GM12878 (cell line): ENCODE measurements around the gene SH3GL2. TPM values are rescaled to one million over a fixed set of nuclear protein-coding genes. Genes with fewer than 3 reads are reported as not detected.

Experiments used
- ATAC-seq: fragments of 200-7000 bp; cut with Tn5 transposase; 3 replicates; pipeline ENCODE4 v1.9.1; 2020; ENCODE audit warnings: mild to moderate bottlenecking, moderate library complexity
- BruUV-seq: library from RNA; stranded (reverse); fragments of 400-500 nt; replicated peaks from 2 replicates; lab custom pipeline; 2021; lab: Mats Ljungman, UMichigan
- CTCF ChIA-PET: fragments of 300-600 bp; sonication (Branson Sonifier 250); formaldehyde crosslinking; extraction: SDS; loops from one replicate; lab custom pipeline; 2021; ENCODE audit warnings: inconsistent platforms; lab: Yijun Ruan, JAX
- POLR2A ChIA-PET: fragments of 350-600 bp; formaldehyde crosslinking; extraction: SDS; loops from one replicate; lab custom pipeline; 2021; ENCODE audit warnings: inconsistent platforms; lab: Charles Lee
- RAD21 ChIA-PET: fragments of 300-600 bp; sonication (Branson Sonifier 250); formaldehyde crosslinking; loops from one replicate; lab custom pipeline; 2023; ENCODE audit warnings: antibody characterized with exemption; ENCODE audit not compliant: unreplicated experiment; lab: Charles Lee
- SMC1A ChIA-PET: fragments of 300-600 bp; sonication (Branson Sonifier 250); formaldehyde crosslinking; loops from one replicate; lab custom pipeline; 2023; ENCODE audit not compliant: unreplicated experiment, uncharacterized antibody; lab: Charles Lee
- DNase-seq: peaks from one replicate; pipeline ENCODE4 v3.0.0-alpha.2; 2011; ENCODE audit warnings: low read depth, low spot score
- FAIRE-seq: peaks from 3 replicates; lab custom pipeline; 2011; peaks lifted over from hg19 to GRCh38; lab: Jason Lieb, UNC
- H2AFZ ChIP-seq: 2 replicates; pipeline ENCODE4 v1.6.0; 2011; ENCODE audit warnings: low read depth, low read length, control low read depth; ENCODE audit not compliant: control insufficient read depth
- H3K27ac ChIP-seq: 2 replicates; pipeline ENCODE4 v1.5.1; 2011; ENCODE audit warnings: control low read depth; ENCODE audit not compliant: control insufficient read depth, insufficient read depth
- H3K27me3 ChIP-seq, 2 experiments: replicated peaks in 1 of 2; 2 replicates each; pipeline versions ENCODE4 v1.6.0 to v1.6.1; 2011; ENCODE audit warnings: low read length in 1 of 2; ENCODE audit not compliant: control insufficient read depth in 2 of 2, insufficient read depth in 2 of 2
- H3K36me3 ChIP-seq, 2 experiments: 2 replicates each; pipeline ENCODE4 v1.5.1; 2011; ENCODE audit warnings: low read length in 1 of 2; ENCODE audit not compliant: control insufficient read depth in 2 of 2, insufficient read depth in 2 of 2
- H3K4me1 ChIP-seq: 2 replicates; pipeline ENCODE4 v1.6.1; 2011; ENCODE audit warnings: mild to moderate bottlenecking, low read length, moderate library complexity, mixed read lengths; ENCODE audit not compliant: control insufficient read depth, insufficient read depth
- H3K4me2 ChIP-seq: 2 replicates; pipeline ENCODE4 v1.6.0; 2011; ENCODE audit warnings: control low read depth; ENCODE audit not compliant: control insufficient read depth, insufficient read depth
- H3K4me3 ChIP-seq: fragments of 200-600 bp; sonication (generic); 2 replicates; pipeline ENCODE4 v1.5.1; 2016
- H3K79me2 ChIP-seq: 2 replicates; pipeline ENCODE4 v1.6.0; 2011; ENCODE audit warnings: low read length; ENCODE audit not compliant: control insufficient read depth, insufficient read depth
- H3K9ac ChIP-seq: 2 replicates; pipeline ENCODE4 v1.8.0; 2011; ENCODE audit warnings: low read length, control low read depth, mixed read lengths; ENCODE audit not compliant: control insufficient read depth, insufficient read depth
- H3K9me3 ChIP-seq: replicated peaks from 3 replicates; pipeline ENCODE4 v1.5.1; 2011; ENCODE audit warnings: mild to moderate bottlenecking, low read length; ENCODE audit not compliant: control insufficient read depth, insufficient read depth
- H4K20me1 ChIP-seq: 2 replicates; pipeline ENCODE4 v1.6.0; 2011; ENCODE audit not compliant: control insufficient read depth, insufficient read depth
- ATF7 ChIP-seq: fragments of 450-650 bp; IDR thresholded peaks from 2 replicates; pipeline ENCODE4 v1.6.1; 2016; ENCODE audit warnings: low read depth, mild to moderate bottlenecking
- CBX3 ChIP-seq: fragments of 200-600 bp; sonication (generic); IDR thresholded peaks from 2 replicates; pipeline ENCODE4 v1.6.1; 2016; ENCODE audit warnings: low read depth, borderline replicate concordance
- CBX5 ChIP-seq: sonication (generic); IDR thresholded peaks from 2 replicates; pipeline ENCODE4 v1.6.1; 2016; ENCODE audit warnings: low read depth, moderate library complexity, mild to moderate bottlenecking, inconsistent platforms
- EP300 ChIP-seq, 2 experiments: fragments of 150-350 bp in 1 of 2; IDR thresholded peaks; 2 replicates each; pipeline ENCODE4 v1.6.1; 2011 to 2012; ENCODE audit warnings: low read depth in 2 of 2, low read length in 2 of 2, borderline replicate concordance in 1 of 2, improper control_type of control experiment in 1 of 2, inconsistent platforms in 1 of 2; ENCODE audit not compliant: control insufficient read depth in 1 of 2
- ETV6 ChIP-seq, 2 experiments: fragments of 450-650 bp in 1 of 2; IDR thresholded peaks in 1 of 2; conservative IDR thresholded peaks in 1 of 2; 2 replicates each; pipeline ENCODE4 v1.6.1; 2014; ENCODE audit warnings: antibody characterized with exemption in 1 of 2, borderline replicate concordance in 1 of 2, low read depth in 1 of 2, mild to moderate bottlenecking in 1 of 2, moderate library complexity in 1 of 2
- FOXK2 ChIP-seq: fragments of 450-650 bp; IDR thresholded peaks from 2 replicates; pipeline ENCODE4 v1.6.1; 2017; ENCODE audit warnings: mild to moderate bottlenecking, moderate library complexity
- JUND ChIP-seq: IDR thresholded peaks from 2 replicates; pipeline ENCODE4 v1.6.1; 2012; ENCODE audit warnings: low read depth, mild to moderate bottlenecking, low read length, improper control_type of control experiment, moderate library complexity
- MYB ChIP-seq: fragments of 150-350 bp; IDR thresholded peaks from 2 replicates; pipeline ENCODE4 v1.6.1; 2014; ENCODE audit warnings: mild to moderate bottlenecking, low read depth, low read length, borderline replicate concordance
- NR2C1 ChIP-seq: fragments of 450-650 bp; IDR thresholded peaks from 2 replicates; pipeline ENCODE4 v1.6.1; 2017; ENCODE audit warnings: antibody characterized with exemption, mild to moderate bottlenecking, moderate library complexity
- NR2F1 ChIP-seq: fragments of 450-650 bp; conservative IDR thresholded peaks from 2 replicates; pipeline ENCODE4 v1.6.1; 2017; ENCODE audit warnings: mild to moderate bottlenecking
- PAX5 ChIP-seq: IDR thresholded peaks from 2 replicates; pipeline ENCODE4 v1.6.1; 2011; ENCODE audit warnings: low read depth, low read length, borderline replicate concordance
- POLR2AphosphoS2 ChIP-seq: IDR thresholded peaks from 2 replicates; pipeline ENCODE4 v1.6.1; 2011; ENCODE audit warnings: low read depth, mild to moderate bottlenecking, low read length, improper control_type of control experiment, moderate library complexity
- POLR2AphosphoS5 ChIP-seq: IDR thresholded peaks from 2 replicates; pipeline ENCODE4 v1.6.1; 2011; ENCODE audit warnings: mild to moderate bottlenecking, low read length, inconsistent platforms
- SMARCA5 ChIP-seq: fragments of 450-650 bp; IDR thresholded peaks from 2 replicates; pipeline ENCODE4 v1.6.1; 2017; ENCODE audit warnings: mild to moderate bottlenecking
- SP1 ChIP-seq: IDR thresholded peaks from one replicate; pipeline ENCODE4 v1.6.1; 2011; ENCODE audit warnings: low read depth, low read length
- SRF ChIP-seq, 2 experiments: IDR thresholded peaks; 2 replicates each; pipeline ENCODE4 v1.6.1; 2011; ENCODE audit warnings: low read depth in 2 of 2, low read length in 2 of 2, mild to moderate bottlenecking in 1 of 2, moderate library complexity in 1 of 2
- YBX1 ChIP-seq: fragments of 450-650 bp; IDR thresholded peaks from 2 replicates; pipeline ENCODE4 v1.6.1; 2016; ENCODE audit warnings: antibody characterized with exemption
- ZBED1 ChIP-seq: IDR thresholded peaks from 2 replicates; pipeline ENCODE4 v1.6.1; 2016; ENCODE audit warnings: borderline replicate concordance
- ZNF207 ChIP-seq: fragments of 450-650 bp; IDR thresholded peaks from 2 replicates; pipeline ENCODE4 v1.6.1; 2014; ENCODE audit warnings: antibody characterized with exemption, mild to moderate bottlenecking, borderline replicate concordance
- ZNF217 ChIP-seq: fragments of 450-650 bp; IDR thresholded peaks from 2 replicates; pipeline ENCODE4 v1.6.1; 2017; ENCODE audit warnings: antibody characterized with exemption, mild to moderate bottlenecking
- ZNF622 ChIP-seq: fragments of 450-650 bp; IDR thresholded peaks from 2 replicates; pipeline ENCODE4 v1.6.1; 2017; ENCODE audit warnings: mild to moderate bottlenecking, inconsistent platforms
- WGBS: methylation state at CpG from one replicate; pipeline ENCODE4 v1.1.6; 2016; ENCODE audit warnings: low lambda C conversion rate; ENCODE audit not compliant: insufficient replicate concordance, insufficient coverage; ENCODE audit errors: missing lambda C conversion rate; 5-methylcytosine and 5-hydroxymethylcytosine counted together
- in situ Hi-C: fragments of 300-500 bp; cut with MboI; formaldehyde crosslinking; loops from 9 replicates; pipeline ENCODE4 v1.14.3; 2018; ENCODE audit warnings: mixed read lengths
- intact Hi-C: fragments of 100-400 bp; cut with micrococcal nuclease; formaldehyde crosslinking; loops from one replicate; pipeline ENCODE4 v1.14.2; 2022; ENCODE audit not compliant: unreplicated experiment
- polyA plus RNA-seq, 11 experiments: library from polyadenylated mRNA; depleted of rRNA in 4 of 11; unstranded in 6 of 11; stranded (reverse) in 5 of 11; fragments of >200 nt; fragmentation: Nextera tagmentation in 4 of 11; fragmentation: Illumina TruSeq in 1 of 11; extraction: Ambion mirVana in 4 of 11; extraction: Trizol in 1 of 11; gene quantifications; 1 replicate in 1 of 11; 2 replicates in 10 of 11; pipeline versions ENCODE4 v1.2.1 to v1.2.3, GENCODE V29; 2011 to 2016; ENCODE audit warnings: inconsistent platforms in 2 of 11, missing spikeins in 2 of 11, low read depth in 1 of 11
- total RNA-seq, 4 experiments: library from RNA; depleted of rRNA in 3 of 4; stranded (reverse); fragments of >200 nt in 3 of 4; fragmentation: Illumina TruSeq in 1 of 4; extraction: Trizol in 1 of 4; gene quantifications; 2 replicates each; pipeline versions ENCODE4 v1.2.1 to v1.2.3, GENCODE V29; 2013 to 2021
- TF ChIP-seq, protein P1 (sequence below): IDR thresholded peaks from 2 replicates; pipeline ENCODE4 v1.6.1; 2012; ENCODE audit warnings: low read length, inconsistent platforms
- TF ChIP-seq, protein P2 (sequence below): fragments of 450-650 bp; IDR thresholded peaks from 2 replicates; pipeline ENCODE4 v1.6.1; 2017; ENCODE audit warnings: low read depth, mild to moderate bottlenecking, moderate library complexity

Gene SH3GL2
- total and polyA plus RNA-seq, 10 of the 15 experiments (the other 5 are each of a cell fraction or from before 2014, with no cell fraction given): not detected

DNA sequence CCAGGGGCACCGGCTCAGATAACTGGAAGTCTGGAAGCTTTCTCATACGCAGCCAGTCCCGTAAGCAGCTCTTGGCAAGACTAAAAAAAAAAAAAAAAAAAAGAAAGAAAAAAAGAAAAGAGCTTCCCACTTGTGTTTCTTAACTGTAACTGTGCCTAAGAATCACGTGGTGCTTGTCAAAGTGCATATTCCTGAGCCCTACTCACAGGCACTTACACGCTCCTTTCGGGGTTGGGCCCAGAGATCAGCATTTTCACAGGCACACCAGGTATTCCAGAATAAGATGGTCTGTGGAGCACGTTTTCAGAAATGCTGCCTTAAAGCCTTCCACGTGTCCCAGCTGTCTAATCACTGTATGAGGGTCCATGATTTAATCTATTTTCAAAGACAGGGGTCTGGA is 22.6 kb upstream of the SH3GL2 start (continued):
- TF ChIP-seq, protein P1, sequence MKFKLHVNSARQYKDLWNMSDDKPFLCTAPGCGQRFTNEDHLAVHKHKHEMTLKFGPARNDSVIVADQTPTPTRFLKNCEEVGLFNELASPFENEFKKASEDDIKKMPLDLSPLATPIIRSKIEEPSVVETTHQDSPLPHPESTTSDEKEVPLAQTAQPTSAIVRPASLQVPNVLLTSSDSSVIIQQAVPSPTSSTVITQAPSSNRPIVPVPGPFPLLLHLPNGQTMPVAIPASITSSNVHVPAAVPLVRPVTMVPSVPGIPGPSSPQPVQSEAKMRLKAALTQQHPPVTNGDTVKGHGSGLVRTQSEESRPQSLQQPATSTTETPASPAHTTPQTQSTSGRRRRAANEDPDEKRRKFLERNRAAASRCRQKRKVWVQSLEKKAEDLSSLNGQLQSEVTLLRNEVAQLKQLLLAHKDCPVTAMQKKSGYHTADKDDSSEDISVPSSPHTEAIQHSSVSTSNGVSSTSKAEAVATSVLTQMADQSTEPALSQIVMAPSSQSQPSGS: no peak
- no peak for TF ChIP-seq POLR2AphosphoS5
- TF ChIP-seq EP300 (IDR thresholded peaks at IDR 0.05; ENCODE audit: borderline replicate concordance in 1 of 2, control insufficient read depth in 1 of 2, low read depth in 2 of 2, low read length in 2 of 2): no peak
- TF ChIP-seq SP1: no peak

DNA sequence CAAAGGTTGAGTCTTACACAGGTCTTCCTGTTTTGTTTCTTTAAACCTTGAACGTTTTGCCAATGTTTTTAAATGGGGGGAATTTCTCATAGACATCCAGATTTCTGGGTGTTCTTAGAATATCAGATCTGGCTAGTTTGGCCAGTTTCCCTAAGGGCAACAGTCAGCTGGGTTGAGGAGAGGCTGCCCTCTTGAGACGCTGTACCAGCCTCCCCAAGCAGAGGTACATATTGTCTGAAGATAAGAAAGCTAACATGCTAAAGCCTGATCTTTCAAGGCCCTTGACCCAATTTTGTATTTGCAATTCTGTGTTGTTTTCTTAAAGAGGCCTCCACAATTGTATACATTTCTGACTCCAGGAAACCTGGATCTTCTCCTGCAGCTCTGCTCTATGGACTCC is 21.9 kb upstream of the SH3GL2 start:
- intact Hi-C loops (no loop called here), in situ Hi-C loops (no loop called here)
- ATAC-seq (no peak), DNase-seq (no peak), FAIRE-seq (no peak)
- TF ChIP-seq ETV6 (conservative IDR thresholded peaks at IDR 0.05 in 1 of 2, IDR thresholded peaks at IDR 0.05 in 1 of 2; ENCODE audit: borderline replicate concordance in 1 of 2, low read depth in 1 of 2) (no peak), MYB (no peak), ZBED1 (no peak), JUND (no peak), NR2C1 (no peak), PAX5 (no peak), ZNF217 (no peak), ZNF207 (no peak), ATF7 (no peak), FOXK2 (no peak), POLR2AphosphoS2 (no peak), SMARCA5 (no peak), ZNF622 (no peak), CBX5 (no peak), NR2F1 (no peak), CBX3 (no peak), YBX1 (no peak), SRF (IDR thresholded peaks at IDR 0.05; ENCODE audit: low read depth in 2 of 2, low read length in 2 of 2) (no peak)
- TF ChIP-seq, protein P2, sequence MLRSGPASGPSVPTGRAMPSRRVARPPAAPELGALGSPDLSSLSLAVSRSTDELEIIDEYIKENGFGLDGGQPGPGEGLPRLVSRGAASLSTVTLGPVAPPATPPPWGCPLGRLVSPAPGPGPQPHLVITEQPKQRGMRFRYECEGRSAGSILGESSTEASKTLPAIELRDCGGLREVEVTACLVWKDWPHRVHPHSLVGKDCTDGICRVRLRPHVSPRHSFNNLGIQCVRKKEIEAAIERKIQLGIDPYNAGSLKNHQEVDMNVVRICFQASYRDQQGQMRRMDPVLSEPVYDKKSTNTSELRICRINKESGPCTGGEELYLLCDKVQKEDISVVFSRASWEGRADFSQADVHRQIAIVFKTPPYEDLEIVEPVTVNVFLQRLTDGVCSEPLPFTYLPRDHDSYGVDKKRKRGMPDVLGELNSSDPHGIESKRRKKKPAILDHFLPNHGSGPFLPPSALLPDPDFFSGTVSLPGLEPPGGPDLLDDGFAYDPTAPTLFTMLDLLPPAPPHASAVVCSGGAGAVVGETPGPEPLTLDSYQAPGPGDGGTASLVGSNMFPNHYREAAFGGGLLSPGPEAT: no peak
- Histone ChIP-seq H3K4me1 (no peaks in the 10 kb centered on the region), H3K79me2 (no peaks in the 10 kb centered on the region), H3K9ac (no peak overlapping the region), H3K27ac (no peak overlapping the region), H2AFZ (no peak overlapping the region), H3K36me3 (no peaks in the 10 kb centered on the region), H3K27me3 (no peaks in the 10 kb centered on the region), H4K20me1 (no peaks in the 10 kb centered on the region), H3K4me3 (no peak overlapping the region), H3K9me3 (no peaks in the 10 kb centered on the region), H3K4me2 (no peak overlapping the region)
- no TSS peak for BruUV-seq
- CTCF ChIA-PET: no interaction called here
- POLR2A ChIA-PET: no interaction called here
- SMC1A ChIA-PET: no interaction called here
- RAD21 ChIA-PET: no interaction called here
- WGBS: 19% methylated on average over 2 of the region's 2 CpGs
